GM12878 (cell line): ENCODE results near the gene KIF5C.

Experiments
- CTCF ChIP-seq, 3 experiments: IDR thresholded peaks in 2 of 3; conservative IDR thresholded peaks in 1 of 3; 2 replicates each; pipeline ENCODE4 v1.5.1; 2011; ENCODE audit warnings: low read depth in 3 of 3, low read length in 3 of 3, mild to moderate bottlenecking in 3 of 3, control low read depth in 2 of 3, moderate library complexity in 2 of 3, inconsistent platforms in 1 of 3, mixed read lengths in 1 of 3; ENCODE audit not compliant: control insufficient read depth in 2 of 3, insufficient read depth in 1 of 3; ENCODE audit errors: extremely low read depth in 1 of 3
- POLR2A ChIP-seq: IDR thresholded peaks from 2 replicates; pipeline ENCODE4 v1.6.1; 2011; ENCODE audit warnings: low read depth, mild to moderate bottlenecking, low read length
- POLR2AphosphoS5 ChIP-seq: IDR thresholded peaks from 2 replicates; pipeline ENCODE4 v1.6.1; 2011; ENCODE audit warnings: mild to moderate bottlenecking, low read length, inconsistent platforms
- SIN3A ChIP-seq: IDR thresholded peaks from 2 replicates; pipeline ENCODE4 v1.6.1; 2012; ENCODE audit warnings: low read depth, low read length, improper control_type of control experiment

GRCh38 chr2:149056541-149057255 lies 181.7 kb downstream of the KIF5C start:
- no peak for TF ChIP-seq SIN3A
- no peak for TF ChIP-seq POLR2A
- TF ChIP-seq CTCF (IDR thresholded peaks at IDR 0.05 in 2 of 3, conservative IDR thresholded peaks at IDR 0.05 in 1 of 3; ENCODE audit: control insufficient read depth in 2 of 3, extremely low read depth in 1 of 3, insufficient read depth in 1 of 3, low read depth in 3 of 3, low read length in 3 of 3) = no peak
- TF ChIP-seq POLR2AphosphoS5 = no peak
